Measurements from ENCODE around the gene CAPN5.

CAPN5 gene

GRCh38 chr11:77140231-77140851 lies 73.6 kb downstream of the CAPN5 start:
- no peak overlapping the region for H3K4me3 ChIP-seq (ENCODE audit: low read length)
- peaks cover 39% of the 10 kb centered on the region for H3K4me1 ChIP-seq (ENCODE audit: control insufficient read depth, insufficient read depth, low read length)
- H3K27me3 ChIP-seq (ENCODE audit: control insufficient read depth, insufficient read depth, low read length): peaks cover 3% of the 10 kb centered on the region
- H3K9me3 ChIP-seq (ENCODE audit: control insufficient read depth, low read length): no peaks in the 10 kb centered on the region
- no peak overlapping the region for H3K9ac ChIP-seq (ENCODE audit: low read length)
- H3K36me3 ChIP-seq (ENCODE audit: control insufficient read depth, insufficient read depth, low read length): no peaks in the 10 kb centered on the region

GRCh38 chr11:77141034-77141433 lies 74.3 kb downstream of the CAPN5 start:
- Histone ChIP-seq H3K9ac (ENCODE audit: low read length) (no peak overlapping the region), H3K4me1 (ENCODE audit: control insufficient read depth, insufficient read depth, low read length) (peaks cover 41% of the 10 kb centered on the region), H3K4me3 (ENCODE audit: low read length) (no peak overlapping the region), H3K9me3 (ENCODE audit: control insufficient read depth, low read length) (no peaks in the 10 kb centered on the region), H3K36me3 (ENCODE audit: control insufficient read depth, insufficient read depth, low read length) (no peaks in the 10 kb centered on the region), H3K27me3 (ENCODE audit: control insufficient read depth, insufficient read depth, low read length) (peaks cover 3% of the 10 kb centered on the region)

GRCh38 chr11:77141475-77141874 lies 74.7 kb downstream of the CAPN5 start:
- H3K36me3 ChIP-seq (ENCODE audit: control insufficient read depth, insufficient read depth, low read length): no peaks in the 10 kb centered on the region
- H3K9ac ChIP-seq (ENCODE audit: low read length): no peak overlapping the region
- peaks cover 41% of the 10 kb centered on the region for H3K4me1 ChIP-seq (ENCODE audit: control insufficient read depth, insufficient read depth, low read length)
- H3K9me3 ChIP-seq (ENCODE audit: control insufficient read depth, low read length): no peaks in the 10 kb centered on the region
- peaks cover 3% of the 10 kb centered on the region for H3K27me3 ChIP-seq (ENCODE audit: control insufficient read depth, insufficient read depth, low read length)
- no peak overlapping the region for H3K4me3 ChIP-seq (ENCODE audit: low read length)

- H3K4me3 ChIP-seq (ENCODE audit: low read length): no peak overlapping the region
- H3K4me1 ChIP-seq (ENCODE audit: control insufficient read depth, insufficient read depth, low read length): peaks cover 41% of the 10 kb centered on the region
- no peaks in the 10 kb centered on the region for H3K9me3 ChIP-seq (ENCODE audit: control insufficient read depth, low read length)
- H3K27me3 ChIP-seq (ENCODE audit: control insufficient read depth, insufficient read depth, low read length): peaks cover 6% of the 10 kb centered on the region
- H3K36me3 ChIP-seq (ENCODE audit: control insufficient read depth, insufficient read depth, low read length): no peaks in the 10 kb centered on the region
- no peak overlapping the region for H3K9ac ChIP-seq (ENCODE audit: low read length)
Measured at GRCh38 chr11:77142091-77142975, 75.6 kb downstream of the CAPN5 start.

GRCh38 chr11:77143405-77144020 lies 76.7 kb downstream of the CAPN5 start:
- H3K27me3 ChIP-seq (ENCODE audit: control insufficient read depth, insufficient read depth, low read length): peaks cover 7% of the 10 kb centered on the region
- no peak overlapping the region for H3K4me3 ChIP-seq (ENCODE audit: low read length)
- no peak overlapping the region for H3K9ac ChIP-seq (ENCODE audit: low read length)
- H3K36me3 ChIP-seq (ENCODE audit: control insufficient read depth, insufficient read depth, low read length): no peaks in the 10 kb centered on the region
- no peaks in the 10 kb centered on the region for H3K9me3 ChIP-seq (ENCODE audit: control insufficient read depth, low read length)
- H3K4me1 ChIP-seq (ENCODE audit: control insufficient read depth, insufficient read depth, low read length): peaks cover 46% of the 10 kb centered on the region

GRCh38 chr11:77144196-77144856 lies 77.6 kb downstream of the CAPN5 start:
- no peaks in the 10 kb centered on the region for H3K9me3 ChIP-seq (ENCODE audit: control insufficient read depth, low read length)
- H3K9ac ChIP-seq (ENCODE audit: low read length): no peak overlapping the region
- no peak overlapping the region for H3K4me3 ChIP-seq (ENCODE audit: low read length)
- no peaks in the 10 kb centered on the region for H3K36me3 ChIP-seq (ENCODE audit: control insufficient read depth, insufficient read depth, low read length)
- H3K27me3 ChIP-seq (ENCODE audit: control insufficient read depth, insufficient read depth, low read length): peaks cover 7% of the 10 kb centered on the region
- H3K4me1 ChIP-seq (ENCODE audit: control insufficient read depth, insufficient read depth, low read length): peaks cover 46% of the 10 kb centered on the region

- Histone ChIP-seq H3K4me1 (ENCODE audit: control insufficient read depth, insufficient read depth, low read length) (peaks cover 43% of the 10 kb centered on the region), H3K9ac (ENCODE audit: low read length) (no peak overlapping the region), H3K36me3 (ENCODE audit: control insufficient read depth, insufficient read depth, low read length) (no peaks in the 10 kb centered on the region)
Measured at GRCh38 chr11:77144857-77145428, 78.2 kb downstream of the CAPN5 start.

GRCh38 chr11:77146261-77147035 lies 79.7 kb downstream of the CAPN5 start:
- Histone ChIP-seq H3K4me3 (ENCODE audit: low read length) (no peak overlapping the region), H3K4me1 (ENCODE audit: control insufficient read depth, insufficient read depth, low read length) (peaks cover 28% of the 10 kb centered on the region), H3K9me3 (ENCODE audit: control insufficient read depth, low read length) (no peaks in the 10 kb centered on the region), H3K27me3 (ENCODE audit: control insufficient read depth, insufficient read depth, low read length) (peaks cover 7% of the 10 kb centered on the region), H3K9ac (ENCODE audit: low read length) (no peak overlapping the region), H3K36me3 (ENCODE audit: control insufficient read depth, insufficient read depth, low read length) (no peaks in the 10 kb centered on the region)

More at GRCh38 chr11:77144857-77145428, 78.2 kb downstream of the CAPN5 start:
- no peak overlapping the region for H3K4me3 ChIP-seq (ENCODE audit: low read length)
- no peaks in the 10 kb centered on the region for H3K9me3 ChIP-seq (ENCODE audit: control insufficient read depth, low read length)
- H3K27me3 ChIP-seq (ENCODE audit: control insufficient read depth, insufficient read depth, low read length): peaks cover 7% of the 10 kb centered on the region

- Histone ChIP-seq H3K36me3 (ENCODE audit: control insufficient read depth, insufficient read depth, low read length) (no peaks in the 10 kb centered on the region), H3K4me3 (ENCODE audit: low read length) (no peak overlapping the region), H3K4me1 (ENCODE audit: control insufficient read depth, insufficient read depth, low read length) (peaks cover 22% of the 10 kb centered on the region), H3K9me3 (ENCODE audit: control insufficient read depth, low read length) (no peaks in the 10 kb centered on the region), H3K27me3 (ENCODE audit: control insufficient read depth, insufficient read depth, low read length) (peaks cover 7% of the 10 kb centered on the region), H3K9ac (ENCODE audit: low read length) (no peak overlapping the region)
Measured at GRCh38 chr11:77147036-77147315, 80.2 kb downstream of the CAPN5 start.

GRCh38 chr11:77147668-77148321 lies 81.0 kb downstream of the CAPN5 start:
- no peak overlapping the region for H3K9ac ChIP-seq (ENCODE audit: low read length)
- no peaks in the 10 kb centered on the region for H3K36me3 ChIP-seq (ENCODE audit: control insufficient read depth, insufficient read depth, low read length)
- peaks cover 19% of the 10 kb centered on the region for H3K4me1 ChIP-seq (ENCODE audit: control insufficient read depth, insufficient read depth, low read length)
- no peaks in the 10 kb centered on the region for H3K9me3 ChIP-seq (ENCODE audit: control insufficient read depth, low read length)
- peaks cover 7% of the 10 kb centered on the region for H3K27me3 ChIP-seq (ENCODE audit: control insufficient read depth, insufficient read depth, low read length)
- H3K4me3 ChIP-seq (ENCODE audit: low read length): no peak overlapping the region
